Nephron (organoid): ENCODE data around the gene TMA7.
"Not testable (repeated sequence)": the region's sequence is repeated elsewhere in the genome, so short reads cannot be mapped to it uniquely, and the experiment has no call there.

Experiments used
- H3K27ac Mint-ChIP-seq, 3 experiments: 2 replicates each; pipeline ENCODE4 v1.8.0; 2020; ENCODE audit warnings: mixed read lengths in 3 of 3, mild to moderate bottlenecking in 2 of 3, moderate library complexity in 1 of 3
- H3K27me3 Mint-ChIP-seq: 2 replicates; pipeline ENCODE4 v1.8.0; 2021; ENCODE audit warnings: low read depth, mild to moderate bottlenecking, moderate library complexity, mixed read lengths
- H3K36me3 Mint-ChIP-seq: 2 replicates; pipeline ENCODE4 v1.8.0; 2020; ENCODE audit warnings: low read depth, mixed read lengths
- H3K4me1 Mint-ChIP-seq: 2 replicates; pipeline ENCODE4 v1.8.0; 2020; ENCODE audit warnings: mixed read lengths
- H3K4me3 Mint-ChIP-seq, 3 experiments: 2 replicates each; pipeline ENCODE4 v1.8.0; 2020; ENCODE audit warnings: mild to moderate bottlenecking in 3 of 3, mixed read lengths in 3 of 3, moderate library complexity in 2 of 3
- H3K9me3 Mint-ChIP-seq: 2 replicates; pipeline ENCODE4 v1.8.0; 2020; ENCODE audit warnings: mixed read lengths
- TF ChIP-seq, protein P1 (sequence below), 3 experiments: fragments of 200-600 bp; sonication (generic); IDR thresholded peaks; one replicate each; pipeline ENCODE4 v1.5.0; 2021; ENCODE audit warnings: antibody characterized with exemption in 3 of 3; ENCODE audit not compliant: unreplicated experiment in 3 of 3

Gene TMA7

DNA sequence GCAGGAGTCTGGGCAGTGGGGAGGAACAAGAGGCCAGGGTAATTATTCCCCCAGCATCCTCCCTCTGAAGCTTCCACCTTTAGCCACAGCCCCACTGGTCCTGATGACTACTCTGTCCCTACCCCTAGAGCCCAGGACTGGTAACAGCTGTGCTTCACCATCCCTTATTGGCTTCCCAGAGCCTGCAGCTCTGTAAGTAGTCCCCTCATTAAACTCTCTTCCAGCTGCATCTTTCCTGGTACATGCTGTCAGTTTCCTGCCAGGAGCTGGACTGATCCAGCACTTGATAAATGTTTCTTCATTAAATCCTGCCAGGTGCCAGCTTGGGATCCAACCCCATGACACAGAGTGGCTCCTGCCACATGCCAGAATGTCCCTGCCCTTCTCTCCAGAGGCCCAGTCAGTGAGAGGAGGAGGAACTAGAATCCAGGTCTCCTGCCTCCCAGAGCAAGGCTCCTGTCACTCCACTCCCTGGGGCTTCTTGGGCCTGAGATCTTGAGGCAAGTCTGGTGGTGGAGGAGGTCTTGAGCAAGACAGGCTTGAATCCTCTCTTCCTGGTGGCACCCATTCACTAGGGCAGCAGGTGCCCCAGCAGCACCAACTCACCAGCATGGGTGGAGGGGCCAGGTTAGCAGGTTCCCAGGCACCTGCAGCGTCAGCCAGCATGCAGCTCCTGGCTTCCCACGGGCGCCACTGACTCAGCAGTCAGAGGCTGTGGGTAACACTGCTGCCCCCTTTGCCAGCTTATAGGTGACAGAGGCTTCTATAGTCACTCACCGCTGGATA, 40.5 kb upstream of the TMA7 start:
- Mint-ChIP-seq H3K27me3 (peaks cover 8% of the 10 kb centered on the region), H3K4me1 (no peaks in the 10 kb centered on the region), H3K4me3 (no peak overlapping the region), H3K27ac (peak overlapping the region in 1 of 3 experiments; percentile 24), H3K36me3 (peaks cover 3% of the 10 kb centered on the region), H3K9me3 (no peaks in the 10 kb centered on the region)
- TF ChIP-seq, protein P1, sequence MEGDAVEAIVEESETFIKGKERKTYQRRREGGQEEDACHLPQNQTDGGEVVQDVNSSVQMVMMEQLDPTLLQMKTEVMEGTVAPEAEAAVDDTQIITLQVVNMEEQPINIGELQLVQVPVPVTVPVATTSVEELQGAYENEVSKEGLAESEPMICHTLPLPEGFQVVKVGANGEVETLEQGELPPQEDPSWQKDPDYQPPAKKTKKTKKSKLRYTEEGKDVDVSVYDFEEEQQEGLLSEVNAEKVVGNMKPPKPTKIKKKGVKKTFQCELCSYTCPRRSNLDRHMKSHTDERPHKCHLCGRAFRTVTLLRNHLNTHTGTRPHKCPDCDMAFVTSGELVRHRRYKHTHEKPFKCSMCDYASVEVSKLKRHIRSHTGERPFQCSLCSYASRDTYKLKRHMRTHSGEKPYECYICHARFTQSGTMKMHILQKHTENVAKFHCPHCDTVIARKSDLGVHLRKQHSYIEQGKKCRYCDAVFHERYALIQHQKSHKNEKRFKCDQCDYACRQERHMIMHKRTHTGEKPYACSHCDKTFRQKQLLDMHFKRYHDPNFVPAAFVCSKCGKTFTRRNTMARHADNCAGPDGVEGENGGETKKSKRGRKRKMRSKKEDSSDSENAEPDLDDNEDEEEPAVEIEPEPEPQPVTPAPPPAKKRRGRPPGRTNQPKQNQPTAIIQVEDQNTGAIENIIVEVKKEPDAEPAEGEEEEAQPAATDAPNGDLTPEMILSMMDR (IDR thresholded peaks at IDR 0.05; ENCODE audit: unreplicated experiment in 3 of 3): no peak

DNA sequence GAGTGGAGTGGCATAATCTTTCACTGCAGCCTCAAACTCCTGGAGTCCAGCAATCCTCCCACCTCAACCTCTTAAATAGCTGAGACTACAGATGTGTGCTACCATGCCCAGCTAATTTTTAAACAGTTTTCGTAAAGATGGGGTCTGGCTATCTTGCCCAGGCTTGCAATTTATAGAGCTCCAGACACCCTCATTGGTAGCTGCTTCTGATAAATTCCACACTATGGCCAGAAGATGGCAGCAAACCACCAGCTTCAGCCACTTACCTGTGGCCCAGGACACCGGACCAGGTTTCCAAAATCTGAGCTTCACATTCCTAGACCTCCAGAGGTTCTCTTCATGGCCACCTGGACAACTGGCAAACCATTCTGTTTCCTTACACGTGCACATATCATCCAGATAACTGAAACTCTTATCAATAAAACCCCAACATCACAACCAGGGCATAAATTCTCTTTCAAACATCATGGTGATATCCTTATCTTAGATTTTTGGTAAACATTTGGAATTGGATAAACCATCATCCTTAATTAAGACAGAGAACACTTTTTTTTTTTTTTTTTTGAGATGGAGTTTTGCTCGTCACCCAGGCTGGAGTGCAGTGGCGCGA, 39.1 kb upstream of the TMA7 start:
- Mint-ChIP-seq H3K27ac (peak overlapping the region in 1 of 3 experiments; percentile 51), H3K9me3 (no peaks in the 10 kb centered on the region), H3K4me3 (no peak overlapping the region), H3K4me1 (no peaks in the 10 kb centered on the region), H3K27me3 (peaks cover 8% of the 10 kb centered on the region), H3K36me3 (peaks cover 3% of the 10 kb centered on the region)
- TF ChIP-seq, protein P1 (IDR thresholded peaks at IDR 0.05; ENCODE audit: unreplicated experiment in 3 of 3): peak; percentile 72 to 84 (median 77)

DNA sequence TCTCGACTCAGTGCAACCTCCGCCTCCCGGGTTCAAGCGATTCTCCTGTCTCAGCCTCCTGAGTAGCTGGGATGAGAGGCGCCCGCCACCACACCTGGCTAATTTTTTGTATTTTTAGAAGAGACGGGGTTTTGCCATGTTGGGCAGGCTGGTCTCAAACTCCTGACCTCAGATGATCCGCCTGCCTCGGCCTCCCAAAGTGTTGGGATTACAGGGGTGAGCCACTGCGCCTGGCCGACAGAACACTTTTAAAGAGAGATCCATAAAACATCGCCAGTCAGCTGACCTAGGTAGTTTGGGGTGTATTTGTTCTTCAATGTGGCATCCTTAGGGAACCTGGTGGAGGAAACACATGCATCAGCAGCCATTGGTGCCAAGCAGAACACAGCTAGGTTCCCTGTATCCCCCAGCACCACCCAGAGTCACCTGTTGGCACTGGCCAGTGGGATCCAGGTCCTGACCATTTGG, 38.6 kb upstream of the TMA7 start:
- not testable (repeated sequence) for H3K27me3 Mint-ChIP-seq, H3K27ac Mint-ChIP-seq, H3K9me3 Mint-ChIP-seq, H3K36me3 Mint-ChIP-seq, H3K4me3 Mint-ChIP-seq, H3K4me1 Mint-ChIP-seq

DNA sequence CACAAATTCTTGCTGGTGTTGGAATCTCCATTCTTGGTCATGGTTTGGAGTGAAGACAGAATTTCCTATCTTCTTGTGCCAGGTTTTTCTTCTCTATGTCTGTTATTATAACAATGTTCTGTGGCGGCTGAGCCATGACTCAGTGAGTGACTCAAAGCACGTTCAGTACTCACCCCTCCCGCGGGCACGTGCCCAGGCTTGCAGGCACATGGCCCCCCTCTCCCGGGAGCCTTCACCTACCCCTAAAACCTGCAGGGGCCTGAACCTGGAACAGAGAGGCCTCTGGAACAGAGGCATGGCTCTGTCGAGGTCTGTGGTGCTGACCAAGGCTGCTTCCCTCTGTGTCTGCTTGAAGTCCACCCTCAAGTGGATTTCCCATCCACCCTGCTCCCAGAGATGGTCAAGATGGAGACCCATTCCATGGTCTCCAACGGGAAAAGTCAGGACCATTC, 37.8 kb upstream of the TMA7 start:
- peaks cover 14% of the 10 kb centered on the region for H3K36me3 Mint-ChIP-seq
- H3K4me3 Mint-ChIP-seq: no peak overlapping the region
- H3K4me1 Mint-ChIP-seq: no peaks in the 10 kb centered on the region
- H3K27me3 Mint-ChIP-seq: peaks cover 6% of the 10 kb centered on the region
- peak overlapping the region in 1 of 3 experiments; percentile 16 for H3K27ac Mint-ChIP-seq
- TF ChIP-seq, protein P1 (IDR thresholded peaks at IDR 0.05; ENCODE audit: unreplicated experiment in 3 of 3): no peak
- H3K9me3 Mint-ChIP-seq: no peaks in the 10 kb centered on the region

- Mint-ChIP-seq H3K9me3 (no peaks in the 10 kb centered on the region), H3K27ac (no peak overlapping the region), H3K4me3 (no peak overlapping the region), H3K27me3 (peaks cover under 1% of the 10 kb centered on the region), H3K36me3 (peaks cover 17% of the 10 kb centered on the region), H3K4me1 (no peaks in the 10 kb centered on the region)
- TF ChIP-seq, protein P1 (IDR thresholded peaks at IDR 0.05; ENCODE audit: unreplicated experiment in 3 of 3): no peak
Measured at GRCh38 chr3:48402907-48403306, 37.1 kb upstream of the TMA7 start.

DNA sequence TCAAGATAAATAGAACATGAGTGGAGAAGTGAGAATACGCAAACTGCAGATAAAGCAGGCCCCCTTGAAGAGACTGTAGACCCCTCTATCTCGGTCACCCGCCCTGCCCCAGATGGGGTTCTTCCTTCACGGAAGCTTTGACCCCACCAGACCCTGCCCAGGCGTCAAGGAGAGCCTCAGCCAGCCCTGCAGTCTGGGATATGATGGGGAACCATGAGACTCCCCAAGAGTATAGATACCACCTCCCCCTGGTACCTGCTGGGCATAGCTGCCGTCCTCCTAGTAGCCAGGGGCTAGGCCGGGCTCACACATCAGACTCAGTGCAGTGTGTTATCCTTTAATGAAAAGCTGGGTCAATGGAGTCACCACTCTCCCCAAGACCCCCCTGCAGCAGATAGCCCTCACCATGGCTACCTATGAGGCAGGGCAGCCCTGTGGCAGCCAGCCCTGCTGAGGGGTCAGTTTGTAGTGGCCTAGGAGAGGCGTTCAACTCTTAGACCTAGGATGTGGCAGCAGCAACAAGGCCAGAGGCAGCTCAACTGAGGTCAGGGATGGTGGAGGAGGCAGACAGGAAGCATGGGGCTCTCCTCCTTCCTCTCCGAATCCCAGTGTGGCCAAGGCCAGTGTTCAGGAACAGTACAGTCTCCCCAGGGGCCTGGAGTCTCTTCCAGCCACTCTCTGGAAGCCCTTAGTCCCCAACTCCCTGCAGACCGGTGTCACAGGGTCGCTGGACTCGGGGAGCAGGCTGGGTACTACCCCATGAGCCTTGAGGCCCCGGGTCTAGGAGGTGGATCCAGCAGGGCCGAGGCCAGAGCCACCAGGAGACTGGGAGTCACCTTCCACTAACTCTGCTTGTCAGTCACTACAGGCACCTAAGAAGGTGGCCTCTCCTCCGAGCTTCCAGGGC, 36.3 kb upstream of the TMA7 start:
- Mint-ChIP-seq H3K27ac (no peak overlapping the region), H3K9me3 (no peaks in the 10 kb centered on the region), H3K4me1 (no peaks in the 10 kb centered on the region), H3K36me3 (peaks cover 24% of the 10 kb centered on the region), H3K27me3 (no peaks in the 10 kb centered on the region), H3K4me3 (no peak overlapping the region)
- TF ChIP-seq, protein P1 (IDR thresholded peaks at IDR 0.05; ENCODE audit: unreplicated experiment in 3 of 3): no peak
